ENCODE results near the gene TSPAN18. TPM values are rescaled to one million over a fixed set of nuclear protein-coding genes. Genes with fewer than 3 reads are reported as not detected.

The TSPAN18 gene
- total and polyA plus RNA-seq, 10 of the 15 experiments (the other 5 are each of a cell fraction or from before 2014, with no cell fraction given) = 0.02 to 0.77 (median 0.13) TPM; not detected in 1

DNA sequence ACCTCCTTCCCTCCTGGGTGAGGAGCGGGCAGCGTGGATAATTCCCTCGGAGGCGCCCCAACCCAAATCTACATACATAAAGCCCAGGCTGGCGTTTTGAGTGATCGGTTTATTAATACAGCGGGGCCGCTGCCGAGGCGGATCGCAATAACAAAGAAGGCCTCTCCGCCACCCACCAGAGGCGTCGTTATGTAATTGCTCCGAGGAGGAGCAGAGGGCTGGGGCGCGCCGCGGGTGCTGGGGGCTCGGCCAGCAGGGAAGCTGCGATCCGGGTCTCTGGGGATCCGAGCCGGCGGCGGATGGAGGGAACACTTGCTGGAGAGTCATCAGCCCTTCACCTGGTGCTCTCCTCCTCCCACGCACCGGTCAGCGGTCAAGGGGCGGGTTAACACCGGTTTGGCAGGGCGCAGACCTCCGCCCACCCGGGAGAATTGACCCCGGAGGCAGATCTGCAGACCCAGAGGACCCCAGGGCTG is 230.3 kb downstream of the TSPAN18 start:
- WGBS (ENCODE audit: insufficient coverage, insufficient replicate concordance, low lambda C conversion rate, missing lambda C conversion rate) = 60% methylated on average over 28 of the region's 35 CpGs
- FAIRE-seq (no peak), DNase-seq (ENCODE audit: low read depth, low spot score) (no peak), ATAC-seq (no peak)
- Histone ChIP-seq H3K79me2 (ENCODE audit: control insufficient read depth, insufficient read depth, low read length) (no peaks in the 10 kb centered on the region), H3K9me3 (replicated peaks; ENCODE audit: control insufficient read depth, insufficient read depth, low read length) (no peaks in the 10 kb centered on the region), H4K20me1 (ENCODE audit: control insufficient read depth, insufficient read depth) (no peaks in the 10 kb centered on the region; the same call in 1 of the 2 replicates), H3K9ac (ENCODE audit: control insufficient read depth, insufficient read depth, low read length) (no peak overlapping the region), H3K4me1 (ENCODE audit: control insufficient read depth, insufficient read depth, low read length) (no peaks in the 10 kb centered on the region), H3K4me2 (ENCODE audit: control insufficient read depth, insufficient read depth) (no peak overlapping the region), H3K4me3 (no peak overlapping the region), H2AFZ (ENCODE audit: control insufficient read depth, low read depth, low read length) (no peak overlapping the region), H3K36me3 (ENCODE audit: control insufficient read depth in 2 of 2, insufficient read depth in 2 of 2, low read length in 1 of 2) (no peaks in the 10 kb centered on the region), H3K27me3 (replicated peaks in 1 of 2; ENCODE audit: control insufficient read depth in 2 of 2, insufficient read depth in 2 of 2, low read length in 1 of 2) (peaks cover 0 to 8% of the 10 kb centered on the region in 2 experiments; a peak in 3 of 4 replicates), H3K27ac (ENCODE audit: control insufficient read depth, insufficient read depth) (no peak overlapping the region)
- intact Hi-C loops (cut with micrococcal nuclease; ENCODE audit: unreplicated experiment) = no loop called here
- BruUV-seq (replicated peaks) = no TSS peak
- in situ Hi-C loops (cut with MboI) = no loop called here
- CTCF ChIA-PET = interaction anchor here (0.6 kb wide), 1 partner anchor 20 kb away, joined by 4 read pairs; no protein-coding TSS in a partner anchor
- SMC1A ChIA-PET (ENCODE audit: uncharacterized antibody, unreplicated experiment) = no interaction called here
- POLR2A ChIA-PET = no interaction called here
- RAD21 ChIA-PET (ENCODE audit: unreplicated experiment) = no interaction called here
- TF ChIP-seq, protein P1, sequence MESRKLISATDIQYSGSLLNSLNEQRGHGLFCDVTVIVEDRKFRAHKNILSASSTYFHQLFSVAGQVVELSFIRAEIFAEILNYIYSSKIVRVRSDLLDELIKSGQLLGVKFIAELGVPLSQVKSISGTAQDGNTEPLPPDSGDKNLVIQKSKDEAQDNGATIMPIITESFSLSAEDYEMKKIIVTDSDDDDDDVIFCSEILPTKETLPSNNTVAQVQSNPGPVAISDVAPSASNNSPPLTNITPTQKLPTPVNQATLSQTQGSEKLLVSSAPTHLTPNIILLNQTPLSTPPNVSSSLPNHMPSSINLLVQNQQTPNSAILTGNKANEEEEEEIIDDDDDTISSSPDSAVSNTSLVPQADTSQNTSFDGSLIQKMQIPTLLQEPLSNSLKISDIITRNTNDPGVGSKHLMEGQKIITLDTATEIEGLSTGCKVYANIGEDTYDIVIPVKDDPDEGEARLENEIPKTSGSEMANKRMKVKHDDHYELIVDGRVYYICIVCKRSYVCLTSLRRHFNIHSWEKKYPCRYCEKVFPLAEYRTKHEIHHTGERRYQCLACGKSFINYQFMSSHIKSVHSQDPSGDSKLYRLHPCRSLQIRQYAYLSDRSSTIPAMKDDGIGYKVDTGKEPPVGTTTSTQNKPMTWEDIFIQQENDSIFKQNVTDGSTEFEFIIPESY (IDR thresholded peaks at IDR 0.05) = no peak
- TF ChIP-seq, protein P2, sequence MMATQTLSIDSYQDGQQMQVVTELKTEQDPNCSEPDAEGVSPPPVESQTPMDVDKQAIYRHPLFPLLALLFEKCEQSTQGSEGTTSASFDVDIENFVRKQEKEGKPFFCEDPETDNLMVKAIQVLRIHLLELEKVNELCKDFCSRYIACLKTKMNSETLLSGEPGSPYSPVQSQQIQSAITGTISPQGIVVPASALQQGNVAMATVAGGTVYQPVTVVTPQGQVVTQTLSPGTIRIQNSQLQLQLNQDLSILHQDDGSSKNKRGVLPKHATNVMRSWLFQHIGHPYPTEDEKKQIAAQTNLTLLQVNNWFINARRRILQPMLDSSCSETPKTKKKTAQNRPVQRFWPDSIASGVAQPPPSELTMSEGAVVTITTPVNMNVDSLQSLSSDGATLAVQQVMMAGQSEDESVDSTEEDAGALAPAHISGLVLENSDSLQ (IDR thresholded peaks at IDR 0.05) = no peak
- no peak for TF ChIP-seq RELA (IDR thresholded peaks at IDR 0.05; ENCODE audit: borderline replicate concordance, partially characterized antibody)
- TF ChIP-seq BACH1 (IDR thresholded peaks at IDR 0.05; ENCODE audit: borderline replicate concordance) = no peak
- TF ChIP-seq FOXM1 (IDR thresholded peaks at IDR 0.05; ENCODE audit: low read depth, low read length) = no peak
- no peak for TF ChIP-seq ZBED1 (IDR thresholded peaks at IDR 0.05; ENCODE audit: borderline replicate concordance)
- no peak for TF ChIP-seq RFX5 (IDR thresholded peaks at IDR 0.05; ENCODE audit: low read depth, low read length)
- no peak for TF ChIP-seq BMI1 (IDR thresholded peaks at IDR 0.05; ENCODE audit: borderline replicate concordance)
- TF ChIP-seq HCFC1 (IDR thresholded peaks at IDR 0.05; ENCODE audit: low read length) = no peak
- no peak for TF ChIP-seq GATAD2B (conservative IDR thresholded peaks at IDR 0.05; ENCODE audit: low read depth)
- TF ChIP-seq, protein P3, sequence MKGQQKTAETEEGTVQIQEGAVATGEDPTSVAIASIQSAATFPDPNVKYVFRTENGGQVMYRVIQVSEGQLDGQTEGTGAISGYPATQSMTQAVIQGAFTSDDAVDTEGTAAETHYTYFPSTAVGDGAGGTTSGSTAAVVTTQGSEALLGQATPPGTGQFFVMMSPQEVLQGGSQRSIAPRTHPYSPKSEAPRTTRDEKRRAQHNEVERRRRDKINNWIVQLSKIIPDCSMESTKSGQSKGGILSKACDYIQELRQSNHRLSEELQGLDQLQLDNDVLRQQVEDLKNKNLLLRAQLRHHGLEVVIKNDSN (IDR thresholded peaks at IDR 0.05; ENCODE audit: borderline replicate concordance, extremely low read length, insufficient read depth, low read depth, low read length) = no peak
- TF ChIP-seq, protein P4, sequence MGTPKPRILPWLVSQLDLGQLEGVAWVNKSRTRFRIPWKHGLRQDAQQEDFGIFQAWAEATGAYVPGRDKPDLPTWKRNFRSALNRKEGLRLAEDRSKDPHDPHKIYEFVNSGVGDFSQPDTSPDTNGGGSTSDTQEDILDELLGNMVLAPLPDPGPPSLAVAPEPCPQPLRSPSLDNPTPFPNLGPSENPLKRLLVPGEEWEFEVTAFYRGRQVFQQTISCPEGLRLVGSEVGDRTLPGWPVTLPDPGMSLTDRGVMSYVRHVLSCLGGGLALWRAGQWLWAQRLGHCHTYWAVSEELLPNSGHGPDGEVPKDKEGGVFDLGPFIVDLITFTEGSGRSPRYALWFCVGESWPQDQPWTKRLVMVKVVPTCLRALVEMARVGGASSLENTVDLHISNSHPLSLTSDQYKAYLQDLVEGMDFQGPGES (IDR thresholded peaks at IDR 0.05) = no peak
- no peak for TF ChIP-seq EED (IDR thresholded peaks at IDR 0.05; ENCODE audit: low read depth)
- TF ChIP-seq, protein P5, sequence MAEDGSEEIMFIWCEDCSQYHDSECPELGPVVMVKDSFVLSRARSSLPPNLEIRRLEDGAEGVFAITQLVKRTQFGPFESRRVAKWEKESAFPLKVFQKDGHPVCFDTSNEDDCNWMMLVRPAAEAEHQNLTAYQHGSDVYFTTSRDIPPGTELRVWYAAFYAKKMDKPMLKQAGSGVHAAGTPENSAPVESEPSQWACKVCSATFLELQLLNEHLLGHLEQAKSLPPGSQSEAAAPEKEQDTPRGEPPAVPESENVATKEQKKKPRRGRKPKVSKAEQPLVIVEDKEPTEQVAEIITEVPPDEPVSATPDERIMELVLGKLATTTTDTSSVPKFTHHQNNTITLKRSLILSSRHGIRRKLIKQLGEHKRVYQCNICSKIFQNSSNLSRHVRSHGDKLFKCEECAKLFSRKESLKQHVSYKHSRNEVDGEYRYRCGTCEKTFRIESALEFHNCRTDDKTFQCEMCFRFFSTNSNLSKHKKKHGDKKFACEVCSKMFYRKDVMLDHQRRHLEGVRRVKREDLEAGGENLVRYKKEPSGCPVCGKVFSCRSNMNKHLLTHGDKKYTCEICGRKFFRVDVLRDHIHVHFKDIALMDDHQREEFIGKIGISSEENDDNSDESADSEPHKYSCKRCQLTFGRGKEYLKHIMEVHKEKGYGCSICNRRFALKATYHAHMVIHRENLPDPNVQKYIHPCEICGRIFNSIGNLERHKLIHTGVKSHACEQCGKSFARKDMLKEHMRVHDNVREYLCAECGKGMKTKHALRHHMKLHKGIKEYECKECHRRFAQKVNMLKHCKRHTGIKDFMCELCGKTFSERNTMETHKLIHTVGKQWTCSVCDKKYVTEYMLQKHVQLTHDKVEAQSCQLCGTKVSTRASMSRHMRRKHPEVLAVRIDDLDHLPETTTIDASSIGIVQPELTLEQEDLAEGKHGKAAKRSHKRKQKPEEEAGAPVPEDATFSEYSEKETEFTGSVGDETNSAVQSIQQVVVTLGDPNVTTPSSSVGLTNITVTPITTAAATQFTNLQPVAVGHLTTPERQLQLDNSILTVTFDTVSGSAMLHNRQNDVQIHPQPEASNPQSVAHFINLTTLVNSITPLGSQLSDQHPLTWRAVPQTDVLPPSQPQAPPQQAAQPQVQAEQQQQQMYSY (CRISPR knock-in tag; IDR thresholded peaks at IDR 0.05) = no peak
- no peak for TF ChIP-seq ZNF622 (IDR thresholded peaks at IDR 0.05)
